ENCODE data around the gene ADH1A. TPM values are rescaled to one million over a fixed set of nuclear protein-coding genes. Genes with fewer than 3 reads are reported as not detected.

ADH1A gene
- not detected in 2 replicates for total RNA-seq

GRCh38 chr4:99290848-99291786, at the start of gene ADH1A:
Gene ADH1A, minus strand, starts transcription at chr4:99290985. Its CDS starts 71 bp downstream, at chr4:99290914.

GRCh38 chr4:99321241-99322191, 30.7 kb upstream of the ADH1A start, which contains the start of gene ADH1B:
Gene ADH1B, minus strand, starts transcription at chr4:99321401. Its CDS starts 70 bp downstream, at chr4:99321331.

Other genes with a start within 250 kb of the ADH1A start
- 89.1 and 107 TPM in 2 replicates for gene ADH5, start 202.2 kb downstream of the ADH1A start, total RNA-seq
- gene ADH4, start 146.7 kb downstream of the ADH1A start, total RNA-seq: not detected in 2 replicates
- gene ADH6, start 71.7 kb downstream of the ADH1A start, total RNA-seq: not detected in 2 replicates
- not detected in 2 replicates for gene ADH1B, start 30.4 kb upstream of the ADH1A start, total RNA-seq
- not detected in 2 replicates for gene ADH1C, start 61.8 kb upstream of the ADH1A start, total RNA-seq
- not detected in 2 replicates for gene ADH7, start 144.4 kb upstream of the ADH1A start, total RNA-seq
- gene C4orf17, start 220.0 kb upstream of the ADH1A start, total RNA-seq: not detected in 2 replicates